ENCODE measurements around the gene HTR6.

The HTR6 gene

DNA sequence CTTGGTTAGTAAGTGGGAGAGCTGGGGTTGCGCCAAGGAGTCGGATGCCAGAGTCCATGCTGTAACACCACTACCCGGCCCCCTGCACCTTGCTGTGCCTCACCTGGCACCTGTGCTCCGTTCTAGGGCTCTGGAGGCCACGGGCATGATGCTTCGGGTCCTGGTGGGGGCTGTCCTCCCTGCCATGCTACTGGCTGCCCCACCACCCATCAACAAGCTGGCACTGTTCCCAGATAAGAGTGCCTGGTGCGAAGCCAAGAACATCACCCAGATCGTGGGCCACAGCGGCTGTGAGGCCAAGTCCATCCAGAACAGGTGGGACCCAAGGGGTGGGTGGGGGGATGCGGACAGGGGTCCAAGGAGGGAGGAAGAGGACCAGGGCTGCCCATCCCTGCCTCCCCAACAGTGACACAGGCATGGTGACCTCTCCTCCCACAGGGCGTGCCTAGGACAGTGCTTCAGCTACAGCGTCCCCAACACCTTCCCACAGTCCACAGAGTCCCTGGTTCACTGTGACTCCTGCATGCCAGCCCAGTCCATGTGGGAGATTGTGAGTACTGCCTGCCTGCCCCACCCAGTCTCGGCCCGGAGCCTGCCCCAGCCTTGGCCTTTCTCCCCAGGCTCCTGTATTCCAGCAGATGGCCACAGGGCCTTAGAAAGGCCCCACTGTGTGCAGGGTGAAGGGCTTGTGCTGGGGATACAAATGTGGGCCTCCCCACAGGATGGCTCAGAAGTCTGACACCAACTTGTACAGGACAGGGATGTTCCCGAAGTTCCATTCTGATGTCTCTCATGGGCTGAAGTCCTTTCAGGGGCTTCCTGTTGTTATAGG is 9.6 kb upstream of the HTR6 start:
- TF ChIP-seq, protein P1, sequence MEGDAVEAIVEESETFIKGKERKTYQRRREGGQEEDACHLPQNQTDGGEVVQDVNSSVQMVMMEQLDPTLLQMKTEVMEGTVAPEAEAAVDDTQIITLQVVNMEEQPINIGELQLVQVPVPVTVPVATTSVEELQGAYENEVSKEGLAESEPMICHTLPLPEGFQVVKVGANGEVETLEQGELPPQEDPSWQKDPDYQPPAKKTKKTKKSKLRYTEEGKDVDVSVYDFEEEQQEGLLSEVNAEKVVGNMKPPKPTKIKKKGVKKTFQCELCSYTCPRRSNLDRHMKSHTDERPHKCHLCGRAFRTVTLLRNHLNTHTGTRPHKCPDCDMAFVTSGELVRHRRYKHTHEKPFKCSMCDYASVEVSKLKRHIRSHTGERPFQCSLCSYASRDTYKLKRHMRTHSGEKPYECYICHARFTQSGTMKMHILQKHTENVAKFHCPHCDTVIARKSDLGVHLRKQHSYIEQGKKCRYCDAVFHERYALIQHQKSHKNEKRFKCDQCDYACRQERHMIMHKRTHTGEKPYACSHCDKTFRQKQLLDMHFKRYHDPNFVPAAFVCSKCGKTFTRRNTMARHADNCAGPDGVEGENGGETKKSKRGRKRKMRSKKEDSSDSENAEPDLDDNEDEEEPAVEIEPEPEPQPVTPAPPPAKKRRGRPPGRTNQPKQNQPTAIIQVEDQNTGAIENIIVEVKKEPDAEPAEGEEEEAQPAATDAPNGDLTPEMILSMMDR (IDR thresholded peaks at IDR 0.05; ENCODE audit: low read depth, low read length, missing control alignments) = no peak
- DNase-seq (ENCODE audit: low read depth) = no peak
- in situ Hi-C loops (cut with HindIII; ENCODE audit: low sequenced_read_pairs) = no loop called here
- H3K4me3 ChIP-seq (ENCODE audit: low read depth, low read length) = no peak overlapping the region

DNA sequence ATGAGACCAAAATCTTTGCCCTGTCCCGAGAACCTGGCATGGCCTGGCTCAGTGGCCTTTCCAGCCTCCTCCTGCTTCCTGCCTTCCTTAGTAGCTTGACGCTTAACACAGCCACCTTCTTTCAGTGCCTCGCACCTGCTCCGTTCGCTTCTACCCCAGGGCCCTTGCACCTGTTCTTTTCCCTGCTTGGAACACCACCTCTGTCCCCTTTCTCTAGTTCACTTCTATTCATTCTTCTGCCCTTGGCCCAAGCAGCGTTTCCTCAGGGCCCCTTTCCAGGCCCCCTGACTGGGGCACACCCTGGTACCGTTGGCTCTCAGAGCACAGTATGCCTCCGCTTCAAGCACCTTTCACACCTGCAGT is 9.0 kb upstream of the HTR6 start:
- H3K4me3 ChIP-seq (ENCODE audit: low read depth, low read length) = no peak overlapping the region
- TF ChIP-seq, protein P1 (IDR thresholded peaks at IDR 0.05; ENCODE audit: low read depth, low read length, missing control alignments) = no peak
- no peak for DNase-seq (ENCODE audit: low read depth)
- in situ Hi-C loops (cut with HindIII; ENCODE audit: low sequenced_read_pairs) = no loop called here

DNA sequence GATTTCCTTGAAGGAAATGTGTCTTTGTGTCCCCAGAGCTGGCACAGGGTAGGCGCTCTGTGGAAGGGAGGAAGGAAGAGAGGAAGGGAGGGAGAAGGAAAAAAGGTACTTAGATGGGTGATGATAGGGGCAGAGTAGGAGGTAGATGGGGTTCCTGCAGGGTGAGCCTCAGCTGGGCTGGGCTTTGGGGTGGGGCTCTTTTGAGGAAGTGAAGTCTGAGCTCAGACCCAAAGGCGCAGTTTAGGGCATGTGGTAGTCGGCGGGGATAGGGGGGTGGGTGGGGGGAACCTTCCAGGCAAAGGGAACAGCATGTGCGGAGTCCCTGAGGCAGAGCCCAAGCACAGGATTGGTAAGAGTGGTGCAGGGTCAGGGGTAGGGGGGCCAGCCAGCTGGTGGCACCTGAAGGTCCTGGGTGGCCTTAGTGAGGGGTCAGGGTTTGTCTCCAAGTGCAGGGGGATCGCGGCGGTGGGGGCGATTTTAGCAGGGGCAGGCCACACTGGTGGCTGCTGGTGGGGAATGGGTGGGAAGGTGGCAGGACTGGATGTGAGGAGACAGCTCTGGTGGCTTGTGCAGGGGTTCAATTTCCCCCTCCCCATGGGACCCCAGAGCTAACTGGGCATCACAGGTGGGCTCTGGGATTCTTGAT is 8.4 kb upstream of the HTR6 start:
- TF ChIP-seq, protein P1 (IDR thresholded peaks at IDR 0.05; ENCODE audit: low read depth, low read length, missing control alignments) = no peak
- no peak overlapping the region for H3K4me3 ChIP-seq (ENCODE audit: low read depth, low read length)
- no peak for DNase-seq (ENCODE audit: low read depth)
- in situ Hi-C loops (cut with HindIII; ENCODE audit: low sequenced_read_pairs) = no loop called here

DNA sequence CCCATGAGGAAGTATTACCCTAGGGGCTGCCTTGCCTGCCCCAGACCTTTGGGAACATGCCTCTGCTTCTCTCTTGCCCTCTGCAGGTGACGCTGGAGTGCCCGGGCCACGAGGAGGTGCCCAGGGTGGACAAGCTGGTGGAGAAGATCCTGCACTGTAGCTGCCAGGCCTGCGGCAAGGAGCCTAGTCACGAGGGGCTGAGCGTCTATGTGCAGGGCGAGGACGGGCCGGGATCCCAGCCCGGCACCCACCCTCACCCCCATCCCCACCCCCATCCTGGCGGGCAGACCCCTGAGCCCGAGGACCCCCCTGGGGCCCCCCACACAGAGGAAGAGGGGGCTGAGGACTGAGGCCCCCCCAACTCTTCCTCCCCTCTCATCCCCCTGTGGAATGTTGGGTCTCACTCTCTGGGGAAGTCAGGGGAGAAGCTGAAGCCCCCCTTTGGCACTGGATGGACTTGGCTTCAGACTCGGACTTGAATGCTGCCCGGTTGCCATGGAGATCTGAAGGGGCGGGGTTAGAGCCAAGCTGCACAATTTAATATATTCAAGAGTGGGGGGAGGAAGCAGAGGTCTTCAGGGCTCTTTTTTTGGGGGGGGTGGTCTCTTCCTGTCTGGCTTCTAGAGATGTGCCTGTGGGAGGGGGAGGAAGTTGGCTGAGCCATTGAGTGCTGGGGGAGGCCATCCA is 7.8 kb upstream of the HTR6 start:
- DNase-seq (ENCODE audit: low read depth) = no peak
- no peak overlapping the region for H3K4me3 ChIP-seq (ENCODE audit: low read depth, low read length)
- in situ Hi-C loops (cut with HindIII; ENCODE audit: low sequenced_read_pairs) = no loop called here
- TF ChIP-seq, protein P1 (IDR thresholded peaks at IDR 0.05; ENCODE audit: low read depth, low read length, missing control alignments) = no peak

DNA sequence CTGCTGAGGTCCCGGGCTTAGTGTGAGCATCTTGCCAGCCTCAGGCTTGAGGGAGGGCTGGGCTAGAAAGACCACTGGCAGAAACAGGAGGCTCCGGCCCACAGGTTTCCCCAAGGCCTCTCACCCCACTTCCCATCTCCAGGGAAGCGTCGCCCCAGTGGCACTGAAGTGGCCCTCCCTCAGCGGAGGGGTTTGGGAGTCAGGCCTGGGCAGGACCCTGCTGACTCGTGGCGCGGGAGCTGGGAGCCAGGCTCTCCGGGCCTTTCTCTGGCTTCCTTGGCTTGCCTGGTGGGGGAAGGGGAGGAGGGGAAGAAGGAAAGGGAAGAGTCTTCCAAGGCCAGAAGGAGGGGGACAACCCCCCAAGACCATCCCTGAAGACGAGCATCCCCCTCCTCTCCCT is 7.2 kb upstream of the HTR6 start:
- in situ Hi-C loops (cut with HindIII; ENCODE audit: low sequenced_read_pairs) = no loop called here
- DNase-seq (ENCODE audit: low read depth) = no peak

DNA sequence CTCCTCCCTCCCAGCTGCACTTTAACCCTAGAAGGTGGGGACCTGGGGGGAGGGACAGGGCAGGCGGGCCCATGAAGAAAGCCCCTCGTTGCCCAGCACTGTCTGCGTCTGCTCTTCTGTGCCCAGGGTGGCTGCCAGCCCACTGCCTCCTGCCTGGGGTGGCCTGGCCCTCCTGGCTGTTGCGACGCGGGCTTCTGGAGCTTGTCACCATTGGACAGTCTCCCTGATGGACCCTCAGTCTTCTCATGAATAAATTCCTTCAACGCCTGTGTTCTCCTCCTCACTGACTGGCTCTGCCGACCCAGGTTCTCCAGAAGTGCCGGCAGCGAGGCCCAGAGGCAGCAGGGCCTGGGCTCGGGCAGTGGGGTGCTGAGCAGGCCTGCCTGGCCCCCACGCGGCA is 6.5 kb upstream of the HTR6 start:
- H3K4me3 ChIP-seq (ENCODE audit: low read depth, low read length) = no peak overlapping the region
- DNase-seq (ENCODE audit: low read depth) = no peak
- TF ChIP-seq, protein P1 (IDR thresholded peaks at IDR 0.05; ENCODE audit: low read depth, low read length, missing control alignments) = no peak
- in situ Hi-C loops (cut with HindIII; ENCODE audit: low sequenced_read_pairs) = no loop called here

More for the DNA sequence above, 7.2 kb upstream of the HTR6 start:
- H3K4me3 ChIP-seq (ENCODE audit: low read depth, low read length) = no peak overlapping the region
- TF ChIP-seq, protein P1 (IDR thresholded peaks at IDR 0.05; ENCODE audit: low read depth, low read length, missing control alignments) = no peak

Data from astrocyte of the cerebellum (primary cell).